Testis (tissue), 2 donors: ENCODE measurements around the gene SLC44A5.

Source experiments
- POLR2A ChIP-seq: fragments of 450-650 bp; IDR thresholded peaks from one replicate; pipeline ENCODE4 v1.6.1; 2017; ENCODE audit warnings: antibody characterized with exemption, mild to moderate bottlenecking, moderate library complexity
- TF ChIP-seq, protein P1 (sequence below), 3 experiments: fragments of 450-650 bp in 2 of 3; fragments of 200-600 bp in 1 of 3; sonication (generic) in 1 of 3; IDR thresholded peaks; one replicate each; pipeline ENCODE4 v1.5.1; 2016 to 2019; ENCODE audit warnings: antibody characterized with exemption in 3 of 3, mild to moderate bottlenecking in 2 of 3, moderate library complexity in 1 of 3

DNA sequence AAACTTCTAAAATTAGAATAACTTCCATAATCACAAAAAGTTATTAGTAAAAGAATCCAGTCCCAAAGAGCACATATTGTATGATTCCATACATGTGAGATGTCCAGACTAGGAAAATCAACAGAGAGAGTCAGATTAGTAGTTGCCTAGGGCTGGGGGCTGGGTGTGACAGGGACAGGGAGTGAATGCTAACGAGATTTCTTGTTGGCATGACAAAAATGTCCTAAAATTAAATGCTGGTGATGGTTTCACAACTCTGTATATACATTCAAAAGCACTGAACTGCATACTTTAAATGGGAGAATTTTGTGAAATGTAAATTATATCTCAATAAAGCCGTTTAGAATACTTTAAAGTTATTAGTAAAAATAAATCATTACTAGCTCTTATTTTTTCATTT lies 92.2 kb downstream of the SLC44A5 start:
- TF ChIP-seq, protein P1, sequence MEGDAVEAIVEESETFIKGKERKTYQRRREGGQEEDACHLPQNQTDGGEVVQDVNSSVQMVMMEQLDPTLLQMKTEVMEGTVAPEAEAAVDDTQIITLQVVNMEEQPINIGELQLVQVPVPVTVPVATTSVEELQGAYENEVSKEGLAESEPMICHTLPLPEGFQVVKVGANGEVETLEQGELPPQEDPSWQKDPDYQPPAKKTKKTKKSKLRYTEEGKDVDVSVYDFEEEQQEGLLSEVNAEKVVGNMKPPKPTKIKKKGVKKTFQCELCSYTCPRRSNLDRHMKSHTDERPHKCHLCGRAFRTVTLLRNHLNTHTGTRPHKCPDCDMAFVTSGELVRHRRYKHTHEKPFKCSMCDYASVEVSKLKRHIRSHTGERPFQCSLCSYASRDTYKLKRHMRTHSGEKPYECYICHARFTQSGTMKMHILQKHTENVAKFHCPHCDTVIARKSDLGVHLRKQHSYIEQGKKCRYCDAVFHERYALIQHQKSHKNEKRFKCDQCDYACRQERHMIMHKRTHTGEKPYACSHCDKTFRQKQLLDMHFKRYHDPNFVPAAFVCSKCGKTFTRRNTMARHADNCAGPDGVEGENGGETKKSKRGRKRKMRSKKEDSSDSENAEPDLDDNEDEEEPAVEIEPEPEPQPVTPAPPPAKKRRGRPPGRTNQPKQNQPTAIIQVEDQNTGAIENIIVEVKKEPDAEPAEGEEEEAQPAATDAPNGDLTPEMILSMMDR (IDR thresholded peaks at IDR 0.05): no peak
- TF ChIP-seq POLR2A: no peak
